K562 (cell line): ENCODE results near the gene POLR2L. TPM values are rescaled to one million over a fixed set of nuclear protein-coding genes. Genes with fewer than 3 reads are reported as not detected.
A peak's percentile ranks its signal among the peaks of the same experiment; 100 is the strongest.

Experiments used
- ATAC-seq: fragments of 200-7000 bp; cut with Tn5 transposase; 3 replicates; pipeline ENCODE4 v1.9.1; 2020; ENCODE audit warnings: moderate library complexity
- BruUV-seq: library from RNA; stranded (reverse); fragments of 400-500 nt; replicated peaks from 2 replicates; lab custom pipeline; 2021; lab: Mats Ljungman, UMichigan
- CTCF ChIA-PET: fragments of 300-600 bp; formaldehyde crosslinking; extraction: SDS; loops from one replicate; lab custom pipeline; 2021; ENCODE audit warnings: low intra/inter-chr PET ratio; lab: Yijun Ruan, JAX
- POLR2A ChIA-PET: fragments of 300-600, 350-650 bp; sonication (Branson Sonifier 250); formaldehyde crosslinking; extraction: SDS; loops from one replicate; lab custom pipeline; 2021; ENCODE audit warnings: antibody characterized with exemption, inconsistent platforms; lab: Yijun Ruan, JAX
- DNase-seq, 4 experiments: peaks; one replicate each; pipeline versions ENCODE4 v3.0.0 to v3.0.0-alpha.2; 2011 to 2018; ENCODE audit warnings: low spot score in 3 of 4, mixed read lengths in 3 of 4; ENCODE audit errors: extremely low read depth in 1 of 4
- FAIRE-seq: peaks from 2 replicates; lab custom pipeline; 2011; peaks lifted over from hg19 to GRCh38; lab: Jason Lieb, UNC
- H2AFZ ChIP-seq: 2 replicates; pipeline ENCODE4 v1.6.0; 2011; ENCODE audit warnings: low read depth, low read length, control low read depth, inconsistent platforms
- H3K27ac ChIP-seq: fragments of 200-600 bp; 3 replicates; pipeline ENCODE4 v1.8.0; 2011; ENCODE audit warnings: low read depth, mild to moderate bottlenecking, control low read depth, inconsistent platforms, low read length, moderate library complexity, mixed read lengths; ENCODE audit errors: extremely low read depth
- H3K27me3 ChIP-seq, 2 experiments: fragments of 300-600 bp in 1 of 2; 2 replicates in 1 of 2; 3 replicates in 1 of 2; pipeline versions ENCODE4 v1.6.0 to v1.8.0; 2011; ENCODE audit warnings: inconsistent platforms in 2 of 2, low read length in 2 of 2, mild to moderate bottlenecking in 1 of 2, mixed read lengths in 1 of 2, moderate library complexity in 1 of 2; ENCODE audit not compliant: control insufficient read depth in 2 of 2, insufficient read depth in 2 of 2
- H3K36me3 ChIP-seq: fragments of 300-600 bp; 3 replicates; pipeline ENCODE4 v1.8.0; 2011; ENCODE audit warnings: mild to moderate bottlenecking, low read length, inconsistent platforms; ENCODE audit not compliant: control insufficient read depth, insufficient read depth
- H3K4me1 ChIP-seq, 2 experiments: fragments of 200-600 bp in 1 of 2; replicated peaks in 1 of 2; 2 replicates in 1 of 2; 3 replicates in 1 of 2; pipeline versions ENCODE4 v1.5.1 to v1.8.0; 2011; ENCODE audit warnings: inconsistent platforms in 2 of 2, low read length in 2 of 2, mild to moderate bottlenecking in 1 of 2, mixed read lengths in 1 of 2, moderate library complexity in 1 of 2; ENCODE audit not compliant: control insufficient read depth in 2 of 2, insufficient read depth in 2 of 2
- H3K4me2 ChIP-seq: 2 replicates; pipeline ENCODE4 v1.6.1; 2011; ENCODE audit warnings: low read length, control low read depth, inconsistent platforms, mixed read lengths; ENCODE audit not compliant: insufficient read depth
- H3K4me3 ChIP-seq: fragments of 200-600 bp; sonication (generic), shearing (Covaris generic); 2 replicates; pipeline ENCODE4 v1.5.1; 2016; ENCODE audit warnings: control low read depth, inconsistent platforms
- H3K79me2 ChIP-seq: fragments of 200-600 bp; 3 replicates; pipeline ENCODE4 v1.8.0; 2011; ENCODE audit warnings: low read length, inconsistent platforms; ENCODE audit not compliant: control insufficient read depth, insufficient read depth
- H3K9ac ChIP-seq, 2 experiments: 2 replicates each; pipeline versions ENCODE4 v1.6.0 to v1.6.1; 2011; ENCODE audit warnings: low read depth in 2 of 2, low read length in 2 of 2, control low read depth in 1 of 2, inconsistent platforms in 1 of 2, mild to moderate bottlenecking in 1 of 2, mixed read lengths in 1 of 2; ENCODE audit not compliant: insufficient read depth in 1 of 2
- H3K9me1 ChIP-seq: one replicate; pipeline ENCODE4 v1.6.0; 2011; ENCODE audit warnings: inconsistent platforms, mild to moderate bottlenecking, low read length, moderate library complexity; ENCODE audit not compliant: control insufficient read depth, insufficient read depth
- H3K9me3 ChIP-seq: replicated peaks from 2 replicates; pipeline ENCODE4 v1.5.1; 2011; ENCODE audit warnings: low read depth, low read length, inconsistent platforms; ENCODE audit not compliant: control insufficient read depth, insufficient read depth
- H4K20me1 ChIP-seq: replicated peaks from 2 replicates; pipeline ENCODE4 v1.6.1; 2011; ENCODE audit warnings: low read length, inconsistent platforms, mixed read lengths; ENCODE audit not compliant: control insufficient read depth, insufficient read depth
- E2F4 ChIP-seq: sonication (generic); formaldehyde crosslinking; IDR thresholded peaks from 2 replicates; pipeline ENCODE4 v1.8.0; 2022; ENCODE audit warnings: mild to moderate bottlenecking, low read depth, missing genetic modification reagents
- E2F6 ChIP-seq, 2 experiments: IDR thresholded peaks; 2 replicates each; pipeline ENCODE4 v1.6.1; 2011; ENCODE audit warnings: borderline replicate concordance in 1 of 2, control low read depth in 1 of 2, low read depth in 1 of 2, low read length in 1 of 2, mild to moderate bottlenecking in 1 of 2, mixed read lengths in 1 of 2, moderate library complexity in 1 of 2; ENCODE audit not compliant: insufficient read depth in 1 of 2, insufficient read length in 1 of 2, poor library complexity in 1 of 2, severe bottlenecking in 1 of 2; ENCODE audit errors: extremely low read depth in 1 of 2
- HDAC2 ChIP-seq: fragments of 450-650 bp; IDR thresholded peaks from 2 replicates; pipeline ENCODE4 v1.6.1; 2016; ENCODE audit warnings: mild to moderate bottlenecking
- ZNF146 ChIP-seq: IDR thresholded peaks from one replicate; pipeline ENCODE4 v1.6.1; 2018; ENCODE audit warnings: missing compliant biosample characterization; ENCODE audit not compliant: unreplicated experiment
- WGBS: fragments of 100-300 bp; shearing (Covaris generic); methylation state at CpG from one replicate; pipeline ENCODE4 v1.1.6; 2016; ENCODE audit warnings: low coverage, mixed read lengths; ENCODE audit not compliant: insufficient coverage; ENCODE audit errors: missing lambda C conversion rate; 5-methylcytosine and 5-hydroxymethylcytosine counted together
- in situ Hi-C: fragments of 300-500 bp; cut with MboI; formaldehyde crosslinking; loops from 4 replicates; pipeline ENCODE4 v1.15.0; 2018; ENCODE audit warnings: inconsistent platforms, mixed read lengths
- intact Hi-C: fragments of 100-400 bp; cut with micrococcal nuclease; formaldehyde crosslinking; loops from 2 replicates; pipeline ENCODE4 v1.14.2; 2022
- polyA plus RNA-seq, 8 experiments: library from polyadenylated mRNA; depleted of rRNA in 4 of 8; stranded (reverse) in 5 of 8; unstranded in 3 of 8; fragments of >200 nt; fragmentation: Nextera tagmentation in 2 of 8; fragmentation: Illumina TruSeq in 1 of 8; extraction: Ambion mirVana in 2 of 8; extraction: Trizol in 1 of 8; gene quantifications; 2 replicates each; pipeline versions ENCODE4 v1.2.1 to v1.2.3, GENCODE V29; 2011 to 2014; ENCODE audit warnings: inconsistent platforms in 1 of 8, missing spikeins in 1 of 8
- total RNA-seq, 7 experiments: library from RNA; depleted of rRNA in 6 of 7; stranded (reverse); fragments of >200 nt in 6 of 7; fragmentation: Illumina TruSeq in 2 of 7; extraction: Trizol in 2 of 7; gene quantifications; 2 replicates each; pipeline versions ENCODE4 v1.2.1 to v1.2.3, GENCODE V29; 2011 to 2021; ENCODE audit warnings: low replicate concordance in 1 of 7
- TF ChIP-seq, protein P1 (sequence below): sonication (generic); formaldehyde crosslinking; IDR thresholded peaks from 2 replicates; pipeline ENCODE4 v1.9.0; 2022; ENCODE audit warnings: mild to moderate bottlenecking, missing genetic modification reagents

The POLR2L gene
- total and polyA plus RNA-seq, 9 of the 15 experiments (the other 6 are each of a cell fraction or from before 2014, with no cell fraction given) = 38.3 to 688 (median 108) TPM

GRCh38 chr11:861105-861479, 18.8 kb upstream of the POLR2L start:
- TF ChIP-seq HDAC2 (no peak), E2F6 (IDR thresholded peaks at IDR 0.05; ENCODE audit: borderline replicate concordance in 1 of 2, extremely low read depth in 1 of 2, insufficient read depth in 1 of 2, insufficient read length in 1 of 2, low read depth in 1 of 2, low read length in 1 of 2, poor library complexity in 1 of 2, severe bottlenecking in 1 of 2) (peak in 1 of 2 experiments; percentile 43), ZNF146 (CRISPR knock-in tag) (no peak), E2F4 (CRISPR knock-in tag) (no peak)
- TF ChIP-seq, protein P1, sequence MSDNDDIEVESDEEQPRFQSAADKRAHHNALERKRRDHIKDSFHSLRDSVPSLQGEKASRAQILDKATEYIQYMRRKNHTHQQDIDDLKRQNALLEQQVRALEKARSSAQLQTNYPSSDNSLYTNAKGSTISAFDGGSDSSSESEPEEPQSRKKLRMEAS = peak; percentile 63
- H3K27me3 ChIP-seq = no peaks in the 10 kb centered on the region
- H3K36me3 ChIP-seq = peaks cover 3% of the 10 kb centered on the region; the same call in 1 of the 3 replicates
- H3K9me1 ChIP-seq = peaks cover 5% of the 10 kb centered on the region
- peak overlapping the region in 1 of 2 experiments; percentile 53; a peak in 1 of 4 replicates for H3K9ac ChIP-seq
- no peaks in the 10 kb centered on the region for H3K79me2 ChIP-seq
- intact Hi-C loops (no loop called here), in situ Hi-C loops (no loop called here)
- BruUV-seq = no TSS peak
- H3K4me3 ChIP-seq = no peak overlapping the region
- FAIRE-seq (no peak), DNase-seq (no peak), ATAC-seq (no peak)
- ChIA-PET POLR2A (interaction anchor here (0.6 to 1.1 kb wide), 2 partner anchors 13 to 18 kb away, joined by 3 to 4 read pairs; partner anchors contain the start of genes POLR2L and TSPAN4), CTCF (no interaction called here)
- peaks cover 14 to 96% of the 10 kb centered on the region in 2 experiments for H3K4me1 ChIP-seq
- H2AFZ ChIP-seq = no peak overlapping the region
- 45% methylated on average over 13 of the region's 14 CpGs for WGBS
- H4K20me1 ChIP-seq = peaks cover 26% of the 10 kb centered on the region
- no peaks in the 10 kb centered on the region for H3K9me3 ChIP-seq
- H3K27ac ChIP-seq = no peak overlapping the region
- H3K4me2 ChIP-seq = no peak overlapping the region
